KOPT-K1 (cell line): Measurements from ENCODE around the gene SHISA5.

ENCODE experiments used
- H3K27ac ChIP-seq: fragments of 200-600 bp; sonication (generic); 2 replicates; pipeline ENCODE4 v1.5.1; 2016; ENCODE audit warnings: antibody characterized with exemption, mild to moderate bottlenecking, low read depth, low read length; ENCODE audit not compliant: poor library complexity, severe bottlenecking
- H3K36me3 ChIP-seq: fragments of 200-600 bp; sonication (generic); 2 replicates; pipeline ENCODE4 v1.5.1; 2017; ENCODE audit warnings: antibody characterized with exemption, mild to moderate bottlenecking, low read length, moderate library complexity; ENCODE audit not compliant: insufficient read depth
- H3K9me3 ChIP-seq: fragments of 200-600 bp; sonication (generic); 2 replicates; pipeline ENCODE4 v1.5.1; 2017; ENCODE audit warnings: antibody characterized with exemption, low read length, mild to moderate bottlenecking; ENCODE audit not compliant: insufficient read depth, poor library complexity, severe bottlenecking

Gene SHISA5

DNA sequence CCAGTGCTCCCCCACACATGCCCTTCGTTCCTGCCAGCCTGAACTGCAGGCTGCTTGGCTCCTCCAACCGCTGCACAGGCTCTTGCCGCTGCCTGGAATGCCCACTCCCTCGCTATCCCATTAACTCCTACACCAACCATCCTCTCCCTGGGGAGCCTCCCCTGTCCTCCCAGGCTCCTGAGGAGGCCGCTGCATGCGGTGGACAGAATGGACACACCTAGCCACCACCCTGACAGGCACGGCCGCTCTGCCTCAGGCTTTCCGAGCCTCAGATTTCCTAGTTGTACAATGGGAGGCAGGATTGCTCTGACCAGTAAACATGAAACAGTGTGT lies 76.4 kb downstream of the SHISA5 start:
- H3K36me3 ChIP-seq = peaks cover 5% of the 10 kb centered on the region; the same call in 1 of the 2 replicates
- no peak overlapping the region for H3K27ac ChIP-seq
- no peaks in the 10 kb centered on the region for H3K9me3 ChIP-seq

DNA sequence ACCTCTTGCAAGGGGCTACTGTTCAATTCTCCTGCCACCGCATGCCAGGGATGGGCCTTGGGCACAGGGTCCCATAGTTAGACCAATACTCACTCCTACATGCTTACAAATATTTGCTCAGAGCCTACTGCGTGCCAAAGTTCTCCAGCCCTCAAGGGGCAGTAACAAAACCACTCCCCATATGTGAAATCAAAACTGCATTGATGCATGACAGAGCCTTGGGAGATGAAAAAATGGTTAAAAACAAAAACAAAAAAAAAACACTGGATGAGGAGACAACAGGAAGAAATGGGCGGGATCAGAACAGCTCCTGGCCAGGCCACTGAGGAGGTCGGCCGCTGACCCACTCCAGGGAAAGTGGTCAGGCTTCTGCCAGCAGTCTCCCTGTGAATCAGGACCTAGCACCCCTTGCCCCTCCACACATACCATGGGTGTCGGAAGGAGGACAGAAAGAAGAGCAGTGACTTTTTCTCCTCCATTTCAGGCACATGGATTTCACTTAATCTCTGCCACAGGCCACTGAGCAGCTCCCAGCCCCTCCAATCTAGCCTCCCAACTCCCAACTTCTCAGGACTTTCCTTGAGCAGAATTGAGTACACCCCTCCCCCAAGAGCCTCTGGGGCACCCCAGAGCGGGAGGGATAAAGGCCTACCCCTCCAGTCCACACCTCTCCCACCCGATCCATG lies 76.9 kb downstream of the SHISA5 start:
- no peaks in the 10 kb centered on the region for H3K9me3 ChIP-seq
- H3K27ac ChIP-seq = no peak overlapping the region
- H3K36me3 ChIP-seq = peaks cover under 1% of the 10 kb centered on the region; the same call in 1 of the 2 replicates

DNA sequence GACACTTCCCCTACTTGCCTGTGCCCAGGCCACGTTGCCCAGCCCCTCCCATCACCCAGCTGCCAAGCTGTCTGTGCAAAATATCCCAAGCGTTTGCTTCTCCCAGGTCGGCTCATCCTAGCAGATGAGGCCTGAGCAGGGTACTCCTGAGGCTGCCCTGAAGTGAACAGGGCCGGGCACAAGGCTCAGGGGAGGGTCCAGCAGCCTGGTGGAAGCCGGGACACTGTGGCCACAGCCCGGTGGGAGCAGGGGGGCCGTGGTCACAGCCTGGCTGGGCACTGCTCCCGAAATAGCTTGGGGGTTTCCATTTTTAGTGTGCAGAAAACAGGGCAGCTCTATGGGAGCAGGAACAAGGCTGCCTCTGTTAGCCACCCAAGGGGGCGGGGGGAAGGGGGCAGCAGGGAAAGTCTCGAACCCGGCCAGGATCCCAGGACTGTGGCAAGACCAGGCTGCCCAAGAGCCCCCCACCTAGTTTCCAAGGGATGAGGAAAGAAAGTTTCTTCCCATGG lies 77.5 kb downstream of the SHISA5 start:
- no peaks in the 10 kb centered on the region for H3K9me3 ChIP-seq
- H3K27ac ChIP-seq = no peak overlapping the region

DNA sequence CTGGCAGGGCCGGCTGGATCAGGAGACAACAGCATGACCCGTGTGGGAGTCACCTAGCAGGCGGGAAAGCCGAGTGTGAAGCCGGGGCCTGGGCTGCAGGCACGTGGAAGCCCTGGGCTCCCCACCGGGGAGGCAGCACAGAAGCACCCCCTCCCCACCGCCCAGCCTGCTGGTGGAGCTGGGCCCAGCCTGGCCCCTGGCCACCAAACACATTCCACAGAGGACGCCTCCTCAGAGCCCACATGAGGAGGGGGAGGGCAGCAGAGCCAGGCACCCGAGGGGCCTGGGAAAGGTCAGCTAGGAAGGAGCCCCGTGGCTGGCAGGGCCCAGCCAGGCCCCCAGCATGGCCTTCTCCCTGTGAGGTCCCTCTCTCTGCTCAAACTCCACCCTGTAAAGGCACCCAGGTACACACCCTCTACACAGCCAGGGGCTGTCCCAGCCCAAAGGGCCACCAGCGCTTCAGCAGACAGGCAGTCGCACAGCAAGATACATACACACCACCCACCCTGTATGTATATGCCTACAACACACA lies 78.6 kb downstream of the SHISA5 start:
- no peaks in the 10 kb centered on the region for H3K9me3 ChIP-seq
- H3K36me3 ChIP-seq = no peaks in the 10 kb centered on the region
- H3K27ac ChIP-seq = no peak overlapping the region

More for the DNA sequence above, 77.5 kb downstream of the SHISA5 start:
- no peaks in the 10 kb centered on the region for H3K36me3 ChIP-seq

DNA sequence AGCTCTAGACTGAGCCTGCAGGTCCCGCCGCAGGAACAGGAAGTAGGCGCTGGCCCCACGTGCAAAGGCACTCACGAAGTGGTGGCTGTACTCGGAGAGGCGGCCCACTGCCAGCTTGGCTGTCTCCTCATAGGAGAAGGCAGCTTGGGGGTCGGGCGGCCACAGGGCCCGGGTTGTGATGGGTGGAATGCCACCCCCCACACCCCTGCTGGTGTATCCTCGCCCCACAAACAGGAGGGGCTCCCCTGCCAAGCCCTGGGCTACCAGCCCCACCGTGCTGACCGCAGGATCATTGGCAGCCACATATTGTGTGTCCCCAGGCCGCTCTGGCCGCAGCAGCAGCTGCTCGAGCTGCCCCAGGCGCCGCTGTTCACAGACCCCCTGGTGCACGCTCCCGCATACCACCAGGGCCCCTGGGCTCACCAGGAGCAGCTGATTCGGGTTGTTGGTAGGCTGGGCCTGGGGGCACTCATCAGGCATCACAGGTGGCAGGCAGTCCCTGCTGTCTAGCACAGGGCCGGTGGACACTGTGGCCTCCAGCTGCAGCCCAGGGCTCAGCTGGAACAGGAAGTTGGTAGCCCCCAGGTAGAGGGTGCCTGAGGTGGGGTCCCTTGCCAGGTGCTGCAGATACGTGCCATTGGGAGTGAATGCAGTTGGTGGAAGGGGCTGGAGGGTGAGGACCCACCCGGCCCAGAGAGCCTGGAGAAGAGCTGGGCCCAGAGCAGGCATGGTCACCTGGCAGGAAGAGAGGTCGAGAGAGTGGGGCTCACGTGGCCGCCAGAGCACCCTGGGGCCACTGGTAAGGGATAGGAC lies 79.9 kb downstream of the SHISA5 start:
- H3K9me3 ChIP-seq = no peaks in the 10 kb centered on the region
- H3K36me3 ChIP-seq = no peaks in the 10 kb centered on the region
- H3K27ac ChIP-seq = no peak overlapping the region

DNA sequence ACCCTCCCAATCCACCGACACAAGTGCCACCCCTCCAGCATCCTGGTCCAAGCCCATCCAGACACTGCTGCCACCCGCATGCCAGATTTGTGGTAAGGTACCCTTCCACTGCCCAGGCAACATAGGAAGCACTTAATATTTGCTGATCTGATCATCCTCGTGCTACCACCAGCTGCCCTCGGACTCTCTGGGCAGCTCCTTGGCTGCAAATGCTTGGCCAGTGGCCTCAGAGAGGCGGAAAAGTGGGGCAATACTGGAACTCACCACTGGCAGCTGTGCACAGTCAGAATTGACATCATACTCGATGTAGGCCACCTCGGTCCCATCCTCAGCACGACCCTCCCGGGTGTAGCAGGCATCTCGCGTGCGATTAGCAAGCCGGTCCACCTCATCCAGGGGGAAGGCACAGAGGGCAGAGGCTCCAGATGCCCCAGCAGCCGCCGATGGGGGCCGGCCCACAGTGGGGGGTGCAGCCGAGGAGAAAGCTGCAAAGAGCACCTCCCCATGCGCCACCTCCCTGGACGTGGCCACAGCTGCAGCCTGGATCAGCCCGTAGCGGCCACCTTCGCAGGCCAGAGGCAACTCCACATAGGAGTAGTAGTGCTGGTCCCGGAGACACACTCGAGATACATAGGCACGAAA lies 80.6 kb downstream of the SHISA5 start:
- Histone ChIP-seq H3K9me3 (no peaks in the 10 kb centered on the region), H3K27ac (no peak overlapping the region), H3K36me3 (no peaks in the 10 kb centered on the region)

DNA sequence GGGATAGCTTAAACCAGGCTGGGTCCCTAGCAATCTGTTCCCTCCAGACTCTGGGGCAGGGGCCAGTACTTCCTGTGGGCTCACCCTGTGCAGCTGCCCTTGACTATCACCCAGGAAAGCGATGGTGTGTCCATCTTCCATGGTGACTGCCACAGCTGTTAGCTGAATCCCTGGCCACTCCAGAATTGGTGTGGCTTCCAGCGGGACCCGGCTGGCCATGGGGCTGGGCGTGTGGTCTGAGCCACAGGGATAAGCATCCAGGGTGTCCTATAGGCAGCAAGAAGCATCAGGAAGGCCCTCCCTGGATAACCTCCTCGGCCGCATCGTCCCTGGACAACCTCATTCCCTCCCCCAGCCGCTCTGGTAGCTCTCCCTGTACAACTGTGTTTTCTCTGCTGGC lies 81.3 kb downstream of the SHISA5 start:
- H3K9me3 ChIP-seq = no peaks in the 10 kb centered on the region
- H3K27ac ChIP-seq = no peak overlapping the region
- H3K36me3 ChIP-seq = no peaks in the 10 kb centered on the region

DNA sequence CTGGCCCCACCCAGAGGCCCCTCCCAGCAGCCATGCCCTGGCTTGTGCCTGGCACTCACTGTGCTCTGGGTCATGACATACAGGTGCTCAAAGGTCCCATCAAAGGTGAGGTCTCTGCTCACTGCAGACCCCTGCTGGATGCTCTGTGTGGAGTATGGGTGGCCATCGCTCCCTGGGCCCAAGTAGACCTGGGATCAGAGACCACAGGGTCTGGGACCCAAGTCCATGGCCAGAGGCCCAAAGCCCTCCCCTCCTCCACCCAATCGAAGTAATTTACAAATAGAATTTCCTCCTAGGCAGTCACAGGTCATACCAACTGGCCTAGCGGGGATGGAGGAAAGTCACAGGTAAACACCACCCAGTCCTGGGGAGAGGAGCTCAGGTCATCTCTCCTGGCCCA lies 81.7 kb downstream of the SHISA5 start:
- Histone ChIP-seq H3K9me3 (no peaks in the 10 kb centered on the region), H3K36me3 (no peaks in the 10 kb centered on the region), H3K27ac (no peak overlapping the region)

DNA sequence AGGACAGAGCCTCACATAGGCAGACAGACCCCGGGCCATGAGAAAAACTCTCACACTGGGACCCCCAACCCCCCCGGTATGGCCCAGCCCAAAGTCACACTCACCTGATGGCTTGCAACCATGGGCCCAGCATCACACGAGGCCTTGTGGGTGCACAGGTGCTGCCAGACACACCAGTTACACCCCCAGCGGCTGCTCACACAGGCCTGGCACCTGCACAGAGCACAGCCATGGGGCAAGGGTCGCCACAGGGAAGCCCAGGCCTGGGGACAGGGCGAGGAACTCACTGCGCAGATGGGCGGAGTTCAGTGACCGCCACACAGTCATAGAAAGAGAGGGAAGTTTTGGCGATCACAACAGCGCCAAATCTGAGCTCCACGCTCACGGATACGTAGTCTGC lies 83.4 kb downstream of the SHISA5 start:
- H3K27ac ChIP-seq = no peak overlapping the region
- no peaks in the 10 kb centered on the region for H3K36me3 ChIP-seq
- H3K9me3 ChIP-seq = no peaks in the 10 kb centered on the region

DNA sequence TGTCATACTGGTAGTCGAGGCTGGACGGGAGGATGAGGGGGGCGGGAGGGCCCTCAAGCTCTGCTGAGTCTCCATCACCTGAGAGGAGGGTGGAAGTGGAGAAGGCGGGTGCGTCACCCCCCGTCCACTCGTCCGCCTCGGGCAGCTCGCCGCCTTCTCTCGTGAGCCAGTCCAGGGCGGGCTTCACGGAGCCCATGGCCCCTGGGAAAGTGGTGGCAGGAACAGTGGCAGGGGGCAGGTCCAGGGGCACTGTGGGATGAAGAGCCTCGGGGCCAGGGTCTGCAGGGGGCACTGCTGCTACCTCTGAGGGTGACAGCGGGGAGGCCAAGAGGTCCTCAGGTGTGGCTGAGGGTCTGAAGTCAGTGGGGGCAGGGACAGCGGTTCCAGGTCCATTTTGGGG lies 84.4 kb downstream of the SHISA5 start:
- H3K36me3 ChIP-seq = no peaks in the 10 kb centered on the region
- no peaks in the 10 kb centered on the region for H3K9me3 ChIP-seq
- no peak overlapping the region for H3K27ac ChIP-seq

DNA sequence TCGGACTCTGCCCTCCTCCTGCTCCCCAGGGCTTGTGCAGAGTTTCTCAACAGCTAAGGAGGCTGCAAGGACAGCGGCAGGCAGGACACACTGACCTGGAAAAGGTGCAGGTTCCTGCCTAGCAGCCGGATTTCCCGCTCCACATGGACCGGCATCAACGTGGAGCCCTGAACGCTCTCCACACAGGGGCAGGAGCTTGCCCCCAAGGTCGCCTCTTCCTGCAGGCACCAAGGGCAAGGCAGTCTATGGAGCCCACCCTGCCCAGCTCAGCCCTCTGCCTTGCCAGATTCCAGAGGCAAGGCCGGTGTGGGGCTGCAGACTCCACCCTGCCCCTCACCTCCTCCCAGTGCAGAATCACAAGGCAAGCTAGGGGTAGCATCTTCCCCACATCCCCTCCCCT lies 84.8 kb downstream of the SHISA5 start:
- Histone ChIP-seq H3K36me3 (no peaks in the 10 kb centered on the region), H3K27ac (no peak overlapping the region), H3K9me3 (no peaks in the 10 kb centered on the region)

DNA sequence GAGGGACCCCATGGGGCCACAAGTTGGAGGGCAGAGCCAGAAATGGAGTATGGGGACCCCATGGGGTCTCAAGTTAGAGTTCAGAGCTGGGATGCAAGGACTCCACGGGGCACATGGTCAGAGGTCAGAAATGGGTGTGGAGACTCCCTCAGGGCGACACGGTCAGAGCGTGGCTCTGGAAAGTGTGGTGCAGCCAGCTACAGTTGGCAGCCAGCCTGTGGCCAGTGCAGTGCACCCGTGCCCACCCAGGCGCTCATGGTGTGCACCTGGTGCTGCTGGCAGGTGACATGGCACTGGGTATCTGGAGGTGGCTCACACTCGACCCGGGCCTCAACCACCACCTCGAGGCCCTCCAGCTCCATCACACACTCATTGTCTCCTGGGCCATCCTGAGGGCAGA lies 85.3 kb downstream of the SHISA5 start:
- H3K9me3 ChIP-seq = no peaks in the 10 kb centered on the region
- H3K27ac ChIP-seq = no peak overlapping the region
- H3K36me3 ChIP-seq = no peaks in the 10 kb centered on the region

DNA sequence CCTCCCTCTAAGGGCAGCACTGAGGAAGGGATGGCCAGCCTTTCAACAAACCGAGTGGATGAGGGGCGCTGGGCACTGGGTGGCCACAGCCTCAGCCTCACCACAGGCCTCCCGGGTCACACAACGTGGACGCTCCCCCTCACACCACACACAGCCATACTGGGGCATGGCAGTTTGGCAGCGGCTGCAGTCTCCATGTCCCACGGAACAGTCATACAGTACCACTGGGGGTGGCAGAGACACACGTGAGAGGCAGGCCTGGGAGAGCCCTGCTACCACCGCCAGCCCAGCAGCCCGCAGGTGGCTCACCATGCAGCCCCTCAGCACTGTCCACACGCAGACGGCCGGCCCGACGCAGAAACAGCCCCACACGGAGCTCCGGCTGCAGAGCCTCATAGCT lies 85.8 kb downstream of the SHISA5 start:
- Histone ChIP-seq H3K27ac (no peak overlapping the region), H3K36me3 (no peaks in the 10 kb centered on the region), H3K9me3 (no peaks in the 10 kb centered on the region)
